GM19043 (cell line): ENCODE results near the gene ANKLE2.
A peak's percentile ranks its signal among the peaks of the same experiment; 100 is the strongest.
"Not testable (repeated sequence)": the region's sequence is repeated elsewhere in the genome, so short reads cannot be mapped to it uniquely, and the experiment has no call there.

Experiments
- ATAC-seq: cut with Tn5 transposase; IDR thresholded peaks from one replicate; pipeline ENCODE4 v1.9.1; 2021; ENCODE audit warnings: low read depth; ENCODE audit not compliant: unreplicated experiment

Gene ANKLE2

GRCh38 chr12:132779781-132780353 is 18.2 kb upstream of the ANKLE2 start:
- ATAC-seq, result no peak

- no peak for ATAC-seq
Measured at GRCh38 chr12:132777614-132778013, 16.0 kb upstream of the ANKLE2 start.

DNA sequence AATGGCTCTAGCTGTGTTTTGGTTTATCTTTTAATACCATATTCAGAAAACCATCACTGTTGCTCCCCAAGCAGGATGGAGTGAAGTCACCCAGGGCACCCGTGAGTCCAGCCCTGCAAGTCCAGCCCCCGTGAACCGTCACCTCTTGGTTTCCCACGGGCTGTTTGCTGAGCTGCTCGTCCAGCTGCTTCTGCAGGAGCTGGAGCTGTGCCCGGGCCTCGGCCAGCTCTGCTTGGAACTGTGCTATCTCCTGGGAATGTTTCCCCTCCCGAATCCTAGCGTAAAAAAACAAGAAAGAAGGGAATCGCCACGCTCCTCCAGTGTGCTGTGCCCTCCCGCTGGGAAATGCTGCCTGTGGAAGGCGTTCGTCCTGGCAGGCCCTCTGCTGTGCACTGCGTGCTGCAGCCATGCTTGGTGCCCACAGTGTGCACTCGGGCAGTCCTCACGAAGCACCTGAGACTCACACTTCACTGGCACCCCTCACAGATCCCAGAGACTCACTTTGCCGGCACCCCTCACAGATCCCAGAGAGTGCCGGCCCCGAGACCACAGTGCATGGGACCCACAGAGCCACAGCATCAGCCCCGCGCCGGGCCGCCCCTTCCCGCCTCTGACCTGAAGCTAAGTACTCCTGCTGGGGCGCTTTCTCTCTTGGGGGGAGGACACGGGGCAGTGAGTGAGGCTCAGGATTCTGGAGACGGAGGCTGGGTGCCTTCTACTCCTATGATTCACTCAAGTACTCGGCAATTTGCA is 15.4 kb upstream of the ANKLE2 start:
- no peak for ATAC-seq

GRCh38 chr12:132776230-132776625 is 14.6 kb upstream of the ANKLE2 start:
- not testable (repeated sequence) for ATAC-seq

- ATAC-seq, result no peak
Measured at GRCh38 chr12:132775502-132776229, 14.0 kb upstream of the ANKLE2 start.

DNA sequence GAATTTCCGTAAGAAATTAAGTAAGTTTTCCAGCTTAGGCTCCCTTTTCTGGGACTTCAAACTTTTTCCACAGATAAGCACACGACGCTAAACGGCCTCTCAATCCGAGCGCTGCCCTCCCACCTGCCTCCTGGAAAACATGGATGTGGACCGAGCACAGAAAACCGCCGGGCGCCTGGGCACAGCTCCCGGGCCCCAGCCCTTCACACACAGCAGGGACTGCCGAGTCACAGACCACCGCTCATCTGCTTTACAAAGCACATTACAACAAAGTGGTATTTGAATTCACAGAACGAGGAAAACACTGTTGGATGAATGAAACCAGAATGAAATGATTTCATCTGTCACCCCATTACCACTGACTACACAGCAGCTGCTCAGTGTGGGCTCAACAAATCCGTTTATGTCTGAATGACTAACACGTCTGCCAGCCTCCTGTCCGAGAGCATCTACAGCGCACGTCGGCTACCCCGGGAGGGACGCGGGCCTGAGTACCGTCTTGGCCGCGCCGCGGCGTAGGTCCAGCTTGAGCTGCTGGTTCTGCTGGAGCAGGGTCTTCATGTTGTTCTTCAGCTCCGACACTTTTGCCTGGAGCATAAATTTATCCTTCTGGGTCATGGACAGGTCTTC is 13.1 kb upstream of the ANKLE2 start:
- ATAC-seq, result no peak

GRCh38 chr12:132774159-132774558 is 12.5 kb upstream of the ANKLE2 start:
- no peak for ATAC-seq

- ATAC-seq, result no peak
Measured at GRCh38 chr12:132773077-132773955, 11.7 kb upstream of the ANKLE2 start.

- peak; percentile 66 for ATAC-seq
Measured at GRCh38 chr12:132772606-132773005, 11.0 kb upstream of the ANKLE2 start.

DNA sequence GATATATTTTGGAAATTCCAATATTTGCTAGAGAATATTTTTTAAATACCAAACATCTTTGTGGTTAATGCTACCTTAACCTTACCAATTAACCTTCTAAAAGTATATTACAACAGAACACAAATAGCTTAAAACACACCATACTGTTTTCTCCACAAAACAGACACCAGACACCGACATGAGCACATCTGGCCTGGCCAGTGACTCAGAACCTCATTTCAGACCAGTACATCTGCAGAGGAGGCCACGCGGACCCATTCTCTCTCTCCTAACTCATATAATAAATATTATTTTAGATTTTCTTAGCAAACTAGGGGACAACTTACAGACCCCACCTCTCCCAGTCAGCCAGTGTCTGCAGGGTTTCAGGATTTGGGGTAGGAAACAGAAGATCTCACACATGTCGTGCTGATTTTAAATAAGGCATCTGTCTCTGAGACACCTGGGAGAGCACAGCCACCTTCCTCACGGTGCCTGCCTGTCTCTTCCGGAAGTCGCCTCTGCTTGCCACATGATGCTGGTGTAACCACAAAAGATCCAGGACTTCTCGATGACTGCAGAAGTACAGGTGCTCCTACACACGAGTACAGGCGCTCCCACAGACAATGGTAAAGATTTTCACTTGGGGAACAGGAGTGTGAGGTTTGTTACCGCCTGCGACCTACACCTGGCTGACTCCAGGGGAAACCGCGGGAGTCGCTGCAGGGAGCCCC is 9.7 kb upstream of the ANKLE2 start:
- peak; percentile 44 for ATAC-seq

DNA sequence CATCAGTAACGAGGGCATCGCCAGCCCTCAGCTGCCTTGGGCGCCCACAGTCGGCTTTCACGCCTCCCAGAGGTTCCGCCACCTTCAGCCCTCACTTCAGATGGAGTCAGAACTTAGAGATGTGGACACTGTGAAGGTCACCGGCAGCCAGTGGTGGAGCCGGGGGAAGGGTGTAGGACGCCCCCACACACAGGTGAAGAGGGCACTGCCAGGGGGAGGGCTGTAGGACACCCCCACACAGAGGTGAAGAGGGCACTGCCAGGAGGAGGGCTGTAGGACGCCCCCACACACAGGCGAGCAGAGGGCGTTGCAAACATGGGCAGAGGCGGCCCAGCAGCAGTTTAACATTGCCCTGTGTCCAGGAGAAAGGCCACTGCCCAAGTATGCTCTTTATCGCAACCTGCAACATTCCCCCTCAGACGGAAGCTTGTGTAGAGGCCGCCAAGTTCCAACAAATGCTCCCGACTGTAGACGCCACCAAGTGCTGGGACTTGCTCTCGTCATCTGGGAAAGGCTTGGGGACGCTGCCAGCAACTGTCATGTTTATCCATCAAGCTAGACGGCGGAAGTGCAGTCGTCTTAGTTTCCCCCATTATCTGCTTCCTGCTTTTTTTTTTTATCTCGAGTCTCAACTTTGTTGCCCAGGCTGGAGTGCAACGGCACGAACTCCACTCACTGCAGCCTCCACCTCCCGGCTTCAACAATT is 4.9 kb upstream of the ANKLE2 start:
- no peak for ATAC-seq

DNA sequence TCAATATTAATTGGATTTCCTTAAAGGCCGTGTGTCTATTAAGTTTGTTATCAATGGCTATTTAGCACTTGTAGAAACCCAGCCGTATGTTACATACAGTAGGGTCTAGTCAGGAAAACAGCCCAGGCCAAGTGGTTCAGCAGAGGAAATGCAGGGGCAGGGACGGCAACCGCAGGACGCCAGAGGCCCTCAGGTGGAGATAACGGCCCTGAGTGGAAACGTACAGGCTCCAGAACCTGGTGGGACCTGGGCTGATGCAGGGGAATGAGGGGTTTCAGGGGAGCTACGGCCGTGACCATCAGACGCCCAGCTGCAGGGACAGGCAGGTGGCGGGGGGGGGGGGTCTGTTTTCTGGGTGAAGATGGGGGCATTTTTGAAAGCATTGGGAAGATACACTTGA is 3.7 kb upstream of the ANKLE2 start:
- ATAC-seq, result no peak

DNA sequence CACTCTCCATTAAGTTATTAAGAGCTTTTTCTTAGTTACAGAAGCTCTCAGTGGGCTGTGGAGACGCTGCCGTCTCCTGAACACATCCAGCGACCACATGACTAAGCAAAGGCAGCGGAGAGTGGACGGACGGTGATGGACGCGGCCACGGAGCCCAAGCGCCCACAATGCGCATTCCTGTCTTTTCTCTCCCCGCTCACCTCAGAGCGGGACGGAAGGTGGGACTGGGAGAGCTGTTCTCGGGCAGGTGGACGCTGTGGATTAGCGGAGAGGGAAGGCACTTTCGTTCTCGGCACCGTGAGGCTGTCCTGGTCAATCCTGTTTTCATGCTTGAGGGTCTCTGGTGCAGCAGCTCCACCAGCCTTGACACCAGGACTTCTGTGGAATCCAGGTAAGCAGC is 2.6 kb upstream of the ANKLE2 start:
- no peak for ATAC-seq

GRCh38 chr12:132761921-132762583 is 420 bp upstream of the ANKLE2 start:
- peak; percentile 66 for ATAC-seq

DNA sequence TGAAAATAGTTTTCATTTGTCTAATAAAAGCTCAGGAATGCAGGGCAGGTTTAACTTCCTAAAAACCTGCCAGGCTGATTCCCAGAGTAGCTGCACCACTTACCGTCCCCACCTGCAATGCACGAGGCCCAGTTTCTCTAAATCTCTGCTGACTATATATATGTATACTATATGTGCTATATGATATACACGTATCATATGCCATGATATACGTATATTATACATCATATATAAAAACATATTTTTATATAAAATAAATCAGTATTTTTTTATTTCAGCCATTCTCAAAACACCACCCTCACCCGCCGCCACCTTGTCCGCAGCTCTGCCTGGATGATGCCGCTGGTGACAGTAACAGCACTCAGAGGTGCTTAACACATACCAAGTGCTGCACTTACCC is 2.3 kb downstream of the ANKLE2 start:
- no peak for ATAC-seq

DNA sequence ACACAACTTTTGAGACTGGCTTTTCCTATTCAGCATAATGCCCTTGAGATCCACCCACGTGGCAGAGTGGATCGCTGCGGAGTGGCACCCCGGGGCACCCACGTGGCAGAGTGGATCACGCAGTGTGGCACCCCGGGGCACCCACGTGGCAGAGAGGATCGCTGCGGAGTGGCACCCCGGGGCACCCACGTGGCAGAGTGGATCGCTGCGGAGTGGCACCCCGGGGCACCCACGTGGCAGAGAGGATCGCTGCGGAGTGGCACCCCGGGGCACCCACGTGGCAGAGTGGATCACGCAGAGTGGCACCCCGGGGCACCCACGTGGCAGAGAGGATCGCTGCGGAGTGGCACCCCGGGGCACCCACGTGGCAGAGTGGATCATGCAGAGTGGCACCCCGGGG is 2.8 kb downstream of the ANKLE2 start:
- ATAC-seq, result not testable (repeated sequence)

DNA sequence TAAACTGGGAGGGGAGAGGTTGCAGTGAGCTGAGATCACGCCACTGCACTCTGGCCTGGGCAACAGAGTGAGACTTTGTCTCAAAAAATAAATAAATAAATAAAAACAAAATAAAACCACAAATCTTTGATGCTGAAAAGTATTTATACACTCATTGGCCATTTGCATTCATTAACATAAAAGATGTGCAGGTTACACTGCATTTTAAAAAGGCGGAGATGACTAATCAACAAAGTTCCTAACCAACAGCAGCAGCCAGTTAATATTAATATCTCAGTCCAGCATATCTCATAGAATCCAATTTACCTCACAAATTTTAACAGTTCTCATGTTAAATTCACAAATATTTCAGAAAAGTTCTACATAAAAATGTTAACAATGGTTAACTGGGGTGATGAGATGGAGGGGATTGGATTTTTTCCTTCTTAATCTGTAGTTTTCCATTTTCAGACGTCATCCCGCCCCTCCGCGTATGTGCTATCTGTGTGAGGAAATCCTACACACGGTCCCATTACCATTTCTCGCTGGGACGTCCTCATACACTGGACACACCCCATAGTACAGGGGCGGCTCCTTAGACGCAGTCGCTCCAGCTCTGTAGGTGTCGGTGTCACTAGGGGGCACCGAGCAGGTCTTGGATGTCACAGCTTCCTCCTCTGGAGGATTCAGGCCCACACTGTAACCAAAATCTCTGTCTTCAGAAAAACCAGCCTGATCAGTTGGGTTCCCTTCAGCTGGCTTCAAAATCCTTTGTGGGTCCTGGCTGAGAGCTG is 7.3 kb downstream of the ANKLE2 start:
- no peak for ATAC-seq

DNA sequence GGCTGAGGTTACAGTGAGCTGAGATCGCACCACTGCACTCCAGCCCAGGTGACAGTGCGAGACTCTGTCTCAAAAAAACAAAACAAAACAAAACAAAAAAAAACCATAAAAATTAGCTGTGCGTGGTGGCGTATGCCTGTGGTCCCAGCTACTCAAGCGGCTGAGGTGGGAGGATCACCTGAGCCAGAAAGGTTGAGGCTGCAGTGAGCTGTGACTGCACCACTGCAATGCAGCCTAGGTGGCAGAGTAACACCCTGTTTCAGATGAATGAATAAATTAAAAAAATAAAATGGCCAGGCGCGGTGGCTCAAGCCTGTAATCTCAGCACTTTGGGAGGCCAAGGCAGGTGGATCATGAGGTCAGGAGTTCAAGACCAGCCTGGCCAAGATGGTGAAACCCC is 8.0 kb downstream of the ANKLE2 start:
- not testable (repeated sequence) for ATAC-seq
